NCI-H82 treated with DMSO at 0.1 percent for 48 hours (cell line): ENCODE measurements around the gene RPL28.
"Not testable (repeated sequence)": the region's sequence is repeated elsewhere in the genome, so short reads cannot be mapped to it uniquely, and the experiment has no call there.

Source experiments
- DNase-seq: peaks from one replicate; lab custom pipeline; 2025; ENCODE audit not compliant: unreplicated experiment; lab: John Stamatoyannopoulos, UW

The RPL28 gene

GRCh38 chr19:55421281-55421680, 35.5 kb downstream of the RPL28 start:
- not testable (repeated sequence) for DNase-seq

GRCh38 chr19:55423225-55424005, 37.7 kb downstream of the RPL28 start:
- no peak for DNase-seq

GRCh38 chr19:55424518-55424917, 38.8 kb downstream of the RPL28 start:
- DNase-seq = no peak

GRCh38 chr19:55426042-55426441, 40.3 kb downstream of the RPL28 start:
- DNase-seq = no peak

GRCh38 chr19:55431183-55431582, 45.5 kb downstream of the RPL28 start:
- DNase-seq = no peak

GRCh38 chr19:55432241-55432959, 46.7 kb downstream of the RPL28 start:
- DNase-seq = no peak

GRCh38 chr19:55433292-55433691, 47.6 kb downstream of the RPL28 start:
- DNase-seq = no peak

- no peak for DNase-seq
Measured at GRCh38 chr19:55434356-55434919, 48.7 kb downstream of the RPL28 start.

GRCh38 chr19:55435020-55435419, 49.3 kb downstream of the RPL28 start:
- DNase-seq = no peak

GRCh38 chr19:55436847-55437246, 51.1 kb downstream of the RPL28 start:
- no peak for DNase-seq

- no peak for DNase-seq
Measured at GRCh38 chr19:55437410-55437809, 51.7 kb downstream of the RPL28 start.

- DNase-seq = no peak
Measured at GRCh38 chr19:55439052-55439451, 53.3 kb downstream of the RPL28 start.

GRCh38 chr19:55440411-55441105, 54.8 kb downstream of the RPL28 start:
- no peak for DNase-seq

- DNase-seq = no peak
Measured at GRCh38 chr19:55441319-55441691, 55.6 kb downstream of the RPL28 start.

GRCh38 chr19:55441692-55442321, 56.1 kb downstream of the RPL28 start:
- no peak for DNase-seq

- DNase-seq = no peak
Measured at GRCh38 chr19:55442372-55442961, 56.7 kb downstream of the RPL28 start.

- no peak for DNase-seq
Measured at GRCh38 chr19:55443045-55443823, 57.5 kb downstream of the RPL28 start, which contains the start of gene SHISA7. TSS of gene SHISA7 (minus strand) at chr19:55443300. CDS start at chr19:55442863, 437 bp downstream.

GRCh38 chr19:55443824-55444480, 58.2 kb downstream of the RPL28 start:
- no peak for DNase-seq

GRCh38 chr19:55444646-55445045, 58.9 kb downstream of the RPL28 start:
- DNase-seq = no peak
